ENCODE data around the gene ASB16. TPM values are rescaled to one million over a fixed set of nuclear protein-coding genes. Genes with fewer than 3 reads are reported as not detected.

ASB16 gene
- polyA plus RNA-seq, 4 donors, result 0.15 to 2.5 TPM; not detected in 2

GRCh38 chr17:44178133-44178532 lies 7.6 kb downstream of the ASB16 start:
- FAIRE-seq (no peak), DNase-seq (no peak)
- 92 to 97% (median 94%) methylated on average over 14 of the region's 14 CpGs for WGBS, 3 donors
- no peaks in the 10 kb centered on the region for H3K9me3 ChIP-seq (ENCODE audit: control insufficient read depth in 2 of 2, insufficient read depth in 1 of 2, low read depth in 1 of 2, low read length in 1 of 2)
- H3K36me3 ChIP-seq (ENCODE audit: control insufficient read depth in 3 of 3, insufficient read depth in 2 of 3, low read depth in 1 of 3, low read length in 3 of 3), result peaks cover 0 to 43% (median 6%) of the 10 kb centered on the region in 3 donors
- H3K27me3 ChIP-seq (ENCODE audit: control insufficient read depth in 3 of 3, insufficient read depth in 3 of 3, low read length in 3 of 3), result no peaks in the 10 kb centered on the region
- H3K4me1 ChIP-seq (ENCODE audit: control insufficient read depth in 3 of 3, insufficient read depth in 2 of 3, low read depth in 1 of 3, low read length in 2 of 3), result no peaks in the 10 kb centered on the region
- no peak overlapping the region for H3K4me3 ChIP-seq (ENCODE audit: low read depth in 1 of 3, low read length in 3 of 3)
- no peak overlapping the region for H3K27ac ChIP-seq (ENCODE audit: low read depth in 1 of 3, low read length in 2 of 3)

- FAIRE-seq, result no peak
- no peak overlapping the region for H3K4me3 ChIP-seq (ENCODE audit: low read depth in 1 of 3, low read length in 3 of 3)
- 92 to 100% (median 95%) methylated on average over 2 of the region's 2 CpGs for WGBS, 3 donors
Measured at GRCh38 chr17:44183024-44183423, 12.5 kb downstream of the ASB16 start.

GRCh38 chr17:44184212-44184810 lies 13.8 kb downstream of the ASB16 start:
- Histone ChIP-seq H3K4me3 (ENCODE audit: low read depth in 1 of 3, low read length in 3 of 3) (no peak overlapping the region), H3K27me3 (ENCODE audit: control insufficient read depth in 3 of 3, insufficient read depth in 3 of 3, low read length in 3 of 3) (no peaks in the 10 kb centered on the region), H3K27ac (ENCODE audit: low read depth in 1 of 3, low read length in 2 of 3) (no peak overlapping the region), H3K36me3 (ENCODE audit: control insufficient read depth in 3 of 3, insufficient read depth in 2 of 3, low read depth in 1 of 3, low read length in 3 of 3) (peaks cover 0 to 19% (median 3%) of the 10 kb centered on the region in 3 donors), H3K9me3 (ENCODE audit: control insufficient read depth in 2 of 2, insufficient read depth in 1 of 2, low read depth in 1 of 2, low read length in 1 of 2) (no peaks in the 10 kb centered on the region), H3K4me1 (ENCODE audit: control insufficient read depth in 3 of 3, insufficient read depth in 2 of 3, low read depth in 1 of 3, low read length in 2 of 3) (peaks cover 0 to 18% (median 8%) of the 10 kb centered on the region in 3 donors)
- whole genome bisulfite sequencing, 3 donors, result 81 to 89% (median 82%) methylated on average over 8 of the region's 8 CpGs
- DNase-seq, result no peak
- no peak for FAIRE-seq

More at GRCh38 chr17:44183024-44183423, 12.5 kb downstream of the ASB16 start:
- Histone ChIP-seq H3K27me3 (ENCODE audit: control insufficient read depth in 3 of 3, insufficient read depth in 3 of 3, low read length in 3 of 3) (no peaks in the 10 kb centered on the region), H3K27ac (ENCODE audit: low read depth in 1 of 3, low read length in 2 of 3) (no peak overlapping the region), H3K4me1 (ENCODE audit: control insufficient read depth in 3 of 3, insufficient read depth in 2 of 3, low read depth in 1 of 3, low read length in 2 of 3) (peaks cover 0 to 14% (median 7%) of the 10 kb centered on the region in 3 donors), H3K36me3 (ENCODE audit: control insufficient read depth in 3 of 3, insufficient read depth in 2 of 3, low read depth in 1 of 3, low read length in 3 of 3) (peaks cover 0 to 22% (median 3%) of the 10 kb centered on the region in 3 donors), H3K9me3 (ENCODE audit: control insufficient read depth in 2 of 2, insufficient read depth in 1 of 2, low read depth in 1 of 2, low read length in 1 of 2) (no peaks in the 10 kb centered on the region)
- DNase-seq, result no peak

- no peaks in the 10 kb centered on the region for H3K9me3 ChIP-seq (ENCODE audit: control insufficient read depth in 2 of 2, insufficient read depth in 1 of 2, low read depth in 1 of 2, low read length in 1 of 2)
- H3K27ac ChIP-seq (ENCODE audit: low read depth in 1 of 3, low read length in 2 of 3), result peak within 1 kb of the TSS; percentile 80 to 99 (median 94)
- H3K27me3 ChIP-seq (ENCODE audit: control insufficient read depth in 3 of 3, insufficient read depth in 3 of 3, low read length in 3 of 3), result no peaks in the 10 kb centered on the region
- FAIRE-seq, result peak; percentile 96
- peaks cover 0 to 36% (median 7%) of the 10 kb centered on the region in 3 donors for H3K36me3 ChIP-seq (ENCODE audit: control insufficient read depth in 3 of 3, insufficient read depth in 2 of 3, low read depth in 1 of 3, low read length in 3 of 3)
- 0 to 1% (median 0%) methylated on average over 48 to 50 of the region's 50 CpGs for WGBS, 3 donors
- H3K4me3 ChIP-seq (ENCODE audit: low read depth in 1 of 3, low read length in 3 of 3), result peak within 1 kb of the TSS; percentile 68 to 98 (median 83)
- peak; percentile 99 for DNase-seq
- H3K4me1 ChIP-seq (ENCODE audit: control insufficient read depth in 3 of 3, insufficient read depth in 2 of 3, low read depth in 1 of 3, low read length in 2 of 3), result peaks cover 0 to 18% (median 8%) of the 10 kb centered on the region in 3 donors
Measured at GRCh38 chr17:44186307-44187130, 16.0 kb downstream of the ASB16 start, which contains the start of gene TMUB2. Gene TMUB2 (plus strand): TSS chr17:44186972. CDS start chr17:44187709, 737 bp downstream.

- FAIRE-seq, result no peak
- Histone ChIP-seq H3K9me3 (ENCODE audit: control insufficient read depth in 2 of 2, insufficient read depth in 1 of 2, low read depth in 1 of 2, low read length in 1 of 2) (no peaks in the 10 kb centered on the region), H3K4me1 (ENCODE audit: control insufficient read depth in 3 of 3, insufficient read depth in 2 of 3, low read depth in 1 of 3, low read length in 2 of 3) (peaks cover 0 to 24% (median 8%) of the 10 kb centered on the region in 3 donors), H3K27me3 (ENCODE audit: control insufficient read depth in 3 of 3, insufficient read depth in 3 of 3, low read length in 3 of 3) (no peaks in the 10 kb centered on the region), H3K27ac (ENCODE audit: low read depth in 1 of 3, low read length in 2 of 3) (peak overlapping the region; percentile 80 to 99 (median 94)), H3K36me3 (ENCODE audit: control insufficient read depth in 3 of 3, insufficient read depth in 2 of 3, low read depth in 1 of 3, low read length in 3 of 3) (peaks cover 0 to 40% (median 3%) of the 10 kb centered on the region in 3 donors), H3K4me3 (ENCODE audit: low read depth in 1 of 3, low read length in 3 of 3) (peak overlapping the region; percentile 68 to 98 (median 83))
- WGBS, 3 donors, result 2% methylated on average over 31 to 32 of the region's 32 CpGs
- peak; percentile 34 to 47 for DNase-seq
Measured at GRCh38 chr17:44187131-44187899, 16.8 kb downstream of the ASB16 start.

- WGBS, 3 donors, result 86 to 91% (median 87%) methylated on average over 12 of the region's 12 CpGs
- H3K36me3 ChIP-seq (ENCODE audit: control insufficient read depth in 3 of 3, insufficient read depth in 2 of 3, low read depth in 1 of 3, low read length in 3 of 3), result peaks cover 1 to 49% (median 3%) of the 10 kb centered on the region in 3 donors
- H3K27ac ChIP-seq (ENCODE audit: low read depth in 1 of 3, low read length in 2 of 3), result no peak overlapping the region
- FAIRE-seq, result no peak
- DNase-seq, result no peak
- H3K4me3 ChIP-seq (ENCODE audit: low read depth in 1 of 3, low read length in 3 of 3), result no peak overlapping the region
- peaks cover 0 to 34% (median 8%) of the 10 kb centered on the region in 3 donors for H3K4me1 ChIP-seq (ENCODE audit: control insufficient read depth in 3 of 3, insufficient read depth in 2 of 3, low read depth in 1 of 3, low read length in 2 of 3)
- no peaks in the 10 kb centered on the region for H3K9me3 ChIP-seq (ENCODE audit: control insufficient read depth in 2 of 2, insufficient read depth in 1 of 2, low read depth in 1 of 2, low read length in 1 of 2)
- no peaks in the 10 kb centered on the region for H3K27me3 ChIP-seq (ENCODE audit: control insufficient read depth in 3 of 3, insufficient read depth in 3 of 3, low read length in 3 of 3)
Measured at GRCh38 chr17:44188576-44189403, 18.3 kb downstream of the ASB16 start.

GRCh38 chr17:44190481-44190880 lies 20.0 kb downstream of the ASB16 start:
- Histone ChIP-seq H3K4me1 (ENCODE audit: control insufficient read depth in 3 of 3, insufficient read depth in 2 of 3, low read depth in 1 of 3, low read length in 2 of 3) (peaks cover 0 to 30% (median 8%) of the 10 kb centered on the region in 3 donors), H3K9me3 (ENCODE audit: control insufficient read depth in 2 of 2, insufficient read depth in 1 of 2, low read depth in 1 of 2, low read length in 1 of 2) (no peaks in the 10 kb centered on the region)
- WGBS, 3 donors, result 89 to 92% (median 90%) methylated on average over 10 of the region's 10 CpGs

More at GRCh38 chr17:44190481-44190880, 20.0 kb downstream of the ASB16 start:
- Histone ChIP-seq H3K36me3 (ENCODE audit: control insufficient read depth in 3 of 3, insufficient read depth in 2 of 3, low read depth in 1 of 3, low read length in 3 of 3) (peaks cover 5 to 63% (median 17%) of the 10 kb centered on the region in 3 donors), H3K4me3 (ENCODE audit: low read depth in 1 of 3, low read length in 3 of 3) (no peak overlapping the region), H3K27me3 (ENCODE audit: control insufficient read depth in 3 of 3, insufficient read depth in 3 of 3, low read length in 3 of 3) (no peaks in the 10 kb centered on the region), H3K27ac (ENCODE audit: low read depth in 1 of 3, low read length in 2 of 3) (no peak overlapping the region)
- no peak for FAIRE-seq
- no peak for DNase-seq
